Keratinocyte (primary cell): Measurements from ENCODE around the gene EIF3L. TPM values are rescaled to one million over a fixed set of nuclear protein-coding genes. Genes with fewer than 3 reads are reported as not detected.

ENCODE experiments used
- DNase-seq: peaks from one replicate; pipeline ENCODE4 v3.0.0-alpha.2; 2011; ENCODE audit warnings: low read depth, missing footprints, low spot score
- FAIRE-seq: peaks from 2 replicates; lab custom pipeline; 2011; peaks lifted over from hg19 to GRCh38; lab: Jason Lieb, UNC
- H2AFZ ChIP-seq: 2 replicates; pipeline ENCODE4 v1.6.0; 2012; ENCODE audit warnings: low read length, control low read depth, inconsistent platforms; ENCODE audit not compliant: control insufficient read depth
- H3K27ac ChIP-seq: 2 replicates; pipeline ENCODE4 v1.5.1; 2011; ENCODE audit warnings: low read length; ENCODE audit not compliant: control insufficient read depth, insufficient read depth
- H3K27me3 ChIP-seq: 3 replicates; pipeline ENCODE4 v1.6.0; 2011; ENCODE audit warnings: low read length; ENCODE audit not compliant: control insufficient read depth, insufficient read depth; ENCODE audit errors: extremely low read depth
- H3K36me3 ChIP-seq, 2 experiments: 2 replicates in 1 of 2; 3 replicates in 1 of 2; pipeline ENCODE4 v1.5.1; 2011; ENCODE audit warnings: low read length in 2 of 2, mild to moderate bottlenecking in 1 of 2; ENCODE audit not compliant: control insufficient read depth in 2 of 2, insufficient read depth in 2 of 2; ENCODE audit errors: extremely low read depth in 1 of 2
- H3K4me1 ChIP-seq: 3 replicates; pipeline ENCODE4 v1.5.1; 2011; ENCODE audit warnings: low read length; ENCODE audit not compliant: control insufficient read depth, insufficient read depth; ENCODE audit errors: extremely low read depth
- H3K4me2 ChIP-seq: 3 replicates; pipeline ENCODE4 v1.6.0; 2011; ENCODE audit warnings: low read depth, low read length; ENCODE audit not compliant: control insufficient read depth, insufficient read depth; ENCODE audit errors: extremely low read depth
- H3K4me3 ChIP-seq, 3 experiments: fragments of 200-600 bp in 1 of 3; sonication (generic) in 1 of 3; 2 replicates in 2 of 3; 3 replicates in 1 of 3; pipeline ENCODE4 v1.5.1; 2011 to 2016; ENCODE audit warnings: low read length in 3 of 3, mild to moderate bottlenecking in 3 of 3, control low read depth in 2 of 3, inconsistent platforms in 1 of 3, low read depth in 1 of 3, mixed read lengths in 1 of 3, mixed run types in 1 of 3, moderate library complexity in 1 of 3; ENCODE audit not compliant: control insufficient read depth in 2 of 3, insufficient read depth in 2 of 3; ENCODE audit errors: extremely low read depth in 1 of 3
- H3K79me2 ChIP-seq: 2 replicates; pipeline ENCODE4 v1.6.0; 2012; ENCODE audit warnings: low read length; ENCODE audit not compliant: control insufficient read depth, insufficient read depth
- H3K9ac ChIP-seq: 3 replicates; pipeline ENCODE4 v1.6.0; 2011; ENCODE audit warnings: low read length; ENCODE audit not compliant: control insufficient read depth, insufficient read depth; ENCODE audit errors: extremely low read depth
- H3K9me1 ChIP-seq: 3 replicates; pipeline ENCODE4 v1.6.0; 2011; ENCODE audit warnings: low read length; ENCODE audit not compliant: control insufficient read depth, insufficient read depth; ENCODE audit errors: extremely low read depth
- H3K9me3 ChIP-seq: 2 replicates; pipeline ENCODE4 v1.5.1; 2012; ENCODE audit warnings: low read depth, low read length; ENCODE audit not compliant: control insufficient read depth
- H4K20me1 ChIP-seq: 3 replicates; pipeline ENCODE4 v1.6.0; 2011; ENCODE audit warnings: low read length; ENCODE audit not compliant: control insufficient read depth, insufficient read depth; ENCODE audit errors: extremely low read depth
- CTCF ChIP-seq, 3 experiments: IDR thresholded peaks in 1 of 3; conservative IDR thresholded peaks in 1 of 3; optimal IDR thresholded peaks in 1 of 3; 2 replicates in 2 of 3; 3 replicates in 1 of 3; pipeline versions ENCODE3 to v1.5.1; 2011; ENCODE audit warnings: low read length in 3 of 3, mild to moderate bottlenecking in 3 of 3, moderate library complexity in 2 of 3, control low read depth in 1 of 3, inconsistent platforms in 1 of 3; ENCODE audit not compliant: insufficient read depth in 2 of 3; ENCODE audit errors: extremely low read depth in 1 of 3
- EZH2 ChIP-seq: IDR thresholded peaks from one replicate; pipeline ENCODE4 v1.6.1; 2012; ENCODE audit warnings: inconsistent platforms, mild to moderate bottlenecking, low read length, moderate library complexity
- dilution Hi-C: fragments of 300-500 bp; cut with MboI; formaldehyde crosslinking; loops from one replicate; pipeline ENCODE4 v1.7.0; 2020; ENCODE audit warnings: low sequenced_read_pairs; ENCODE audit not compliant: extremely low pct_ligation_motif_present
- polyA plus RNA-seq, 5 experiments: library from polyadenylated mRNA; depleted of rRNA in 3 of 5; stranded (reverse) in 3 of 5; stranded (forward) in 1 of 5; unstranded in 1 of 5; fragments of >200 nt; gene quantifications; 1 replicate in 1 of 5; 2 replicates in 3 of 5; 3 replicates in 1 of 5; pipeline versions ENCODE4 v1.2.1 to v1.2.3, GENCODE V29; 2011 to 2012; ENCODE audit warnings: missing spikeins in 2 of 5, low read depth in 1 of 5, low replicate concordance in 1 of 5

EIF3L gene
- polyA plus RNA-seq, 1 donor (not counting 4 experiments of a cell fraction or from before 2014, with no cell fraction given), result 639 TPM

GRCh38 chr22:37923927-37924326 lies 74.7 kb downstream of the EIF3L start:
- TF ChIP-seq EZH2, result no peak
- no peak for TF ChIP-seq CTCF (optimal IDR thresholded peaks at IDR 0.05 in 1 of 3, IDR thresholded peaks at IDR 0.05 in 1 of 3, conservative IDR thresholded peaks at IDR 0.05 in 1 of 3; ENCODE audit: extremely low read depth in 1 of 3, insufficient read depth in 2 of 3, low read length in 3 of 3)
- Histone ChIP-seq H3K4me1 (no peaks in the 10 kb centered on the region), H3K4me3 (no peak overlapping the region), H3K9ac (no peak overlapping the region), H3K79me2 (peaks cover 62% of the 10 kb centered on the region), H3K27me3 (no peaks in the 10 kb centered on the region), H4K20me1 (peaks cover 21% of the 10 kb centered on the region), H2AFZ (no peak overlapping the region), H3K4me2 (no peak overlapping the region), H3K36me3 (peaks cover 51 to 57% of the 10 kb centered on the region in 2 experiments), H3K27ac (no peak overlapping the region), H3K9me3 (no peaks in the 10 kb centered on the region), H3K9me1 (no peaks in the 10 kb centered on the region)
- FAIRE-seq, result no peak
- dilution Hi-C loops, result no loop called here
- no peak for DNase-seq

- no peak for DNase-seq
- H3K27me3 ChIP-seq, result no peaks in the 10 kb centered on the region
- TF ChIP-seq EZH2 (no peak), CTCF (optimal IDR thresholded peaks at IDR 0.05 in 1 of 3, IDR thresholded peaks at IDR 0.05 in 1 of 3, conservative IDR thresholded peaks at IDR 0.05 in 1 of 3; ENCODE audit: extremely low read depth in 1 of 3, insufficient read depth in 2 of 3, low read length in 3 of 3) (no peak)
- no peaks in the 10 kb centered on the region for H3K9me1 ChIP-seq
- peaks cover 65% of the 10 kb centered on the region for H3K79me2 ChIP-seq
- no peak for FAIRE-seq
- no peak overlapping the region for H3K9ac ChIP-seq
- peaks cover 52 to 58% of the 10 kb centered on the region in 2 experiments for H3K36me3 ChIP-seq
- H3K4me1 ChIP-seq, result no peaks in the 10 kb centered on the region
- H3K27ac ChIP-seq, result no peak overlapping the region
- peaks cover 26% of the 10 kb centered on the region for H4K20me1 ChIP-seq
- H2AFZ ChIP-seq, result no peak overlapping the region
- no peak overlapping the region for H3K4me3 ChIP-seq
- dilution Hi-C loops, result no loop called here
- H3K9me3 ChIP-seq, result no peaks in the 10 kb centered on the region
- H3K4me2 ChIP-seq, result no peak overlapping the region
Measured at GRCh38 chr22:37924386-37925065, 75.3 kb downstream of the EIF3L start.
